ENCODE measurements around the gene ADGRV1. TPM values are rescaled to one million over a fixed set of nuclear protein-coding genes. Genes with fewer than 3 reads are reported as not detected.
"Not testable (repeated sequence)": the region's sequence is repeated elsewhere in the genome, so short reads cannot be mapped to it uniquely, and the experiment has no call there.

ADGRV1 gene
- total RNA-seq, 1 donor from 2014 or later, result 0.20 TPM

DNA sequence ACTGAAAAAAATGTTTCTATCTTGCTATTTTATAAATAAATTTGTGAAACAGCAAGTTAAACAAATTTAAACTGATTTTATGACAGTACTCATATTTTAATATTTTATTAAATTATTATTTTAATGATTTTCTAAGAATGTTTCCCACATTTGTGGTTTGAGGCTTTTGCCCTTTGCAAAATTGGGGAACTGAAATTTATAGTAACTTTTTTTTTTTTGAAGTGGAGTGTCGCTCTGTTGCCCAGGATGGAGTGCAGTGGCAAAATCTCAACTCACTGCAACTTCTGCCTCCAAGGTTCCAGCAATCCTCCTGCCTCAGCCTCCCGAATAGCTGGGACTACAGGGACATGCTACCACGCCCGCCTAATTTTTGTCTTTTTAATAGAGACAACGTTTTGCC is 7.2 kb upstream of the ADGRV1 start:
- no peak for DNase-seq (ENCODE audit: low read depth, low spot score)

DNA sequence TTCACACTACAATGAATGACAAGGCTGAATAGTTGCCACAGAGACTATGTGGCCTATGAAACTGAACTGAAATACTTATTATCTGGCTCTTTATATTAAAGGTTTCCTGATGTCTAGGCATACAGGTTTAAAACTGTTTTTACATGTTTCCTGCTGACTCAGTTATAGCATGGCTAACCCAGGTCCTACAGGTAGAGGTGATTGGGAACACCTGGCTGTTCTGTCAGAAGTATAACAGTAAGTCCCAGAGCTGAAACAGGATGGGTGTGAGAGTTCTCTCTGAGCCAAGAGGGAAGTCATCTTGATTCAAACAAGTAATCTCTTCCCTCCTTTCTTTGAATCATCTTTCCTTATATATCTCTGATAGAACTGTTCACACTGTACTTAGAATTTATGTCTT is 4.9 kb upstream of the ADGRV1 start:
- no peak for DNase-seq (ENCODE audit: low read depth, low spot score)

DNA sequence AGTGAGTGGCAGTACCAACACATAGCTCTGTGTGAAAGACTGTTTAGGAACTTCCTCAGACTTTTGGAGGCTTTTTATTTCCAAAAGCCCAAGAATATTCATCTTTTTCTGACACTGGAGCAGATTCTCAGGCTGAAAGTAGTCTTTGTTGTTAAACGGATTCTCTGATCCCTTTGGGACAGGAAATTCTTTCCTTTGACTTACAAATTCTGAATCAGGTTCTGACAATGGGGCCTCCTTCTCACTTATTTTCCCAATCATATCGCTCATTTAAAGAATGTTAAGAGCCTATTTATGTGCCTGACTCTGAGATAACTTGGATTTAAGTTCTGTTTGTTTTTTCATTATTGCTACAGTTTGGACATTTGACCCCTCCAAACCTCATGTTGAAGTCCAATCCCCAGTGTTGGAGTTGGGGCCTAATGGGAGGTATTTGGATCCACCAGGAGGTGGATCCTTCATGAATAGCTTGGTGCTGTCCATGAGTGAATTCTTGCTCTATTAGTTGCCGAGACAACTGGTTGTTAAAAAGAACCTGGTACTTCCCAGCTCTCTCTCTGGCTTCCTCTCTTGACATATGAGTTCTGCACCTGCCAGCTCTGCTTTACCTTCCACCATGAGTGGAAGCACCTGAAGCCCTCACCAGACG is 4.1 kb upstream of the ADGRV1 start:
- no peak for DNase-seq (ENCODE audit: low read depth, low spot score)

DNA sequence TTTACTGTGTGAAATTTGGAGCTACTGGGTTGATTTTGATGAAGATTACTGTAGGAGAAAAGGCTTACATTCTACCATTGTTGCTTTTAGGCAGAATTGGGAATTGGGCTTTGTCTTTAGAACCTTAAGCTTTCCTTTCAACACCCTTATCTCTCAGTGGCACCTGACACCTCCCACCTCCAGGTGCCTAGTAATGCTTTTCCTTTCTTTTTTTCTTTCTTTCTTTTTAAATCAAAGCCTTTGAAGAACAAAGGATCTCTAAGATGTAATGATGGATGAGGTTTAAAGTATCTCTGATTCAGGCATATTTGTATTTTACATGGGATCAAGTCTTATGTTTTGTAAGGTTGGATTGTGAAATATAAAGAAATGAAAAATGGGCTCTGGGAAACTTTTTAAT is 2.9 kb upstream of the ADGRV1 start:
- DNase-seq (ENCODE audit: low read depth, low spot score), result no peak

DNA sequence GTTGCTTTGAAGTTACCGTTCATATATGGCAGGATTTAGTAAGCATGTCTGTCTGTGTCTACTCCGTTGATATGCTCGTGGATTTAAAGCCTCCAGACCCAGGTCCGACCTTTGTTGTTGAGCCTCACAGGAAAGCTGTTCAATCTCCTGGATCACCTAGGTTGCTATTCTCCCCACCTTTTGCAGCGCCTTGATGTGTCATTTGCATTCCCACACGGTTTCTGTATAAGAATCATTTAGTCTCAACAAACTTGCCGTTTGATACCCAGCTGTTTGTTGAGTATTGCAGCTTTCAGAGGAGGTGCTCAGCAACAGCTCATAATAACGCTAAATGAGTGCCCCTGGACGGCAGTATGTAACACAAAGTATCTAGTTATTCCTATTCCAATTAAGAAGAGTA is 1.2 kb upstream of the ADGRV1 start:
- DNase-seq (ENCODE audit: low read depth, low spot score), result no peak

DNA sequence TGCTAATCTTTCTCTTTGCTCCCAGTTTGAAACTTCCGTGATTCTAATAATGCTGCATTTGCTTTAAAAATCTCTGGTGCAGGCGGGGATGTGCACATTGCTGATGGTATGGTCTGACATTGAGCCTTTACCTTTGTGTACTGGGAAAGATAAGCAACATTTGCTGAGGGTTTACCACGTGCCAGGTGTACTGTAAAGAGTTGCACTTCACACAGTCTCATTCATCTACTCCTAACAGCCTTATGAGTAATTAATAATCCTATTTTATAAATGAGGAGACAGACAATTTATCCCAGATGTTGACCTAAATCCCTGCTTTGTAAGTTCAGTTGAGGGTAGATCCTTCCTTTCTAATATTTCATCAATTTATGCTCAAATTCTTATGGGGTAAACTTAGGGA is 726 bp upstream of the ADGRV1 start:
- DNase-seq (ENCODE audit: low read depth, low spot score), result no peak

DNA sequence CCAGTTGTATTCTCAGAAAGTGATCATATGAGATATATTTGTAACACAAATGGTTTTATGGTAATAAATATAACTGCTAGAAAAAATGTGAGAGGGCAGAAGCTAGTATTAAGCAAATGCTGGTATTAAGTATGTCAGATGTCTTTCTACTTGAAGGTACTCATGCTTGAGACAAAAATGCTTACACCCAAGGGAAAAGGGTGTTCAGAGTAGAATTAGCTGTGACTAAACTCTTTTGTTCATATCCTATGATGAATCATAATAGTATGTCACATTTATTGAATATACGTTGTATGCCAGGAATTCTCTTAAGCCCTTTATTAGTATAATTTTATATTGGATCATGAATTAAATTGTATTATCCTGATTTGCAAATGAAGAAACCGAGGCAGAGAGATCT is 2.2 kb downstream of the ADGRV1 start:
- DNase-seq (ENCODE audit: low read depth, low spot score), result no peak

DNA sequence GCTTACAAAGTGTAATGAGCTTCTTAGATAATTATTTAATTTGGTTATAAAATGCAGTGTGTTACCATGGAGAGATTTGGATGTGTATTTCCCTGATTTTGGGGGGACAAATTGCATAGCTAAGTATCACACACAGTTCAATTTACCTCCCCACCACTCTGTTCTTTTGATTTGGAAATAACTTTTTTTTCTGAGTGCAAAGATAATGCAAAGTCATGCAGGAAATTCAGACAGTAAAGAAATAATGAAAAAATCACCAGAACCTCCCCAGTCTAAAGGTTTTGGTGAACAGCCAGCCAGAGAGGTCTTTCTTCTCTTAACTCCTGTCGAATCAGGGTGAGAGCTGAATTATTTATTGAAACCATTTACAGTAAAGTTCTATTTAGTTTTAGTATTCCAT is 3.2 kb downstream of the ADGRV1 start:
- DNase-seq (ENCODE audit: low read depth, low spot score), result no peak

DNA sequence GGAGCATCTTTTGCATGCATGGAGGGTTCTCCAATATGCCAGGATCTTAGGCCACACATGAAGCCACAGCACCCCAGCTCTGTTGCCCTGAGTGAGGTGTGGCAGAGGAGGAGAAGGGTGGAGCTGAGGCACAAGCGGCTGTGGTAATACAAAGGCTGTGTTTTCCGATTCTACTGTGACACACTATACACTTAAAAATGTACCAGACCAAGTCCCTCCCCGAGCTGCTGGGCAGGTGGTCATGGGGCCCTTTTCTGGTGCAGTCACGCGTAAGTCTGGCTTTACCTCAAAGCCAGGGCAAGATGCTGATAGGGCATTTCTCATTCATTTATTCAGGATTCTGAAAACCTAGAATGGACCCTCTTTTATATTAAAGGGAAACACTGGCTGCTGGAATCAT is 3.7 kb downstream of the ADGRV1 start:
- no peak for DNase-seq (ENCODE audit: low read depth, low spot score)

DNA sequence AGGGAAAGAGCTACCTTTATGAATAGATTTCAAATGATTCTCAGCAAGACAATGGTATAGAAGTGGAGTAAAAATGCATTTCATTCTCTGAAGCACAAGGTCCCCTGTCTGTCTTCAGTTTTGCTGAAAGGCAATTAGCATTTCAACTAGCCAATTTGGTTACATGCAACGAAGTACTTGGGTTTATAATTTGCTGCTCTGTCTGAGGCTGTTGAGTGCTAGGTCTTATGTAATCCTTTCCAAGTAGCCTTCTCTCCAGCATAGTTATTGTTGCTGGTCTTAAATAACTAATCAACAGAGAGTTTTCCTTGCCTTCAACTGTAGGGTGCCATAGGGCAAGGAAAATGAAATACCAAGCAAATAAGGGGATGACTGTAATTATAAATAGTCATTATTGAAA is 4.5 kb downstream of the ADGRV1 start:
- DNase-seq (ENCODE audit: low read depth, low spot score), result no peak

DNA sequence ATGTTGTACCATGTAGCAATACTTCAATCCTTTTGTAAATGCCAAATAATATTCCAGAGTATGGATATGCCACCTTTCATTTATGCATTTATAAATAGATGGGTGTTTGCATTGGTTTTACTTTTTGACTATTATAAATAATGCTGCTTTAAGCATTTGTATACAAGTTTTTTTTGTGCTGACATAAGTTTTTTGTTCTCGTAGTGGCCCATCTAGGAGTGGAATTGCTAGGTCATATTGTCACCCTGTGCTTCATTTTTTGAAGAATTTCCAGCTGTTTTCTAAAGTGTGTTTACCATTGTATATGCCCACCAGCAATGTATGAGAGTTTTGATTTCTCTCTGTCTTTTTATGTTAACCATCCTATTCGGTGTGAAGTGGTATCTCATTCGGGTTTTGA is 6.9 kb downstream of the ADGRV1 start:
- DNase-seq (ENCODE audit: low read depth, low spot score), result no peak

DNA sequence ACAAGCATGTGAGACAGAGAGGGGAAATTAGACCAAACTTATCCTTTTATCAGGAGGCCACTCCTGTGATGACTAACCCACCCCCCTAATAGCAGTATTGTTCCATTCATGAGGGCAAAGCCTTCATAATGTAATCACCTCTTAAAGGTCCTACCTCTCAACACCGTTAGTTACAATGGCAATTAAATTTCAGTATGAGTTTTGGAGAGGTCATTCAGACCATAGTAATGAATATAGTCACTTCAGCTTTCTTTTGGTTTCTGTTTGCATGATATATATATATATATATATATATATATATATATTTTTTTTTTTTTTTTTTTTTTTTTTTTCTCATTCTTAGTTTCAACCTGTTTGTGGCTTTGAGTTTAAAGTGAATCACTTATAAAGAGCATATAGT is 10.5 kb downstream of the ADGRV1 start:
- DNase-seq (ENCODE audit: low read depth, low spot score), result no peak

DNA sequence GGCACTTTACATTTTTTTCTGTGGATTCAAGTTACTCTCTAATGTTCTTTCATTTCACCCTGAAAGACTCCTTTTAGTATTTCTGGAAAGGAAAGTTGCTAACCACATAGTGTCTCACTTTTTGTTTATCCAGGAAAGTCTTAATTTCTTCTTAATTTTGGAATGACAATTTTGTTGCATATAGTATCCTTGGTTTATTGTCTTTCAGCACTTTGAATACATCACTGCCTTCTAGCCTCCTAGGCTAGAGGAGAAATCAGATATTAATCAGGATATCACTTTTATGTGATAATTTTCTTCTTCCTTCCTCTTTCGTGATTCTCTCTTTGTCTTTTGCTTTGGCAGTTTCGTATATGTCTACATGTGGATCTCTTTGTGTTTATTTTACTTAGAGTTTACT is 11.4 kb downstream of the ADGRV1 start:
- no peak for DNase-seq (ENCODE audit: low read depth, low spot score)

DNA sequence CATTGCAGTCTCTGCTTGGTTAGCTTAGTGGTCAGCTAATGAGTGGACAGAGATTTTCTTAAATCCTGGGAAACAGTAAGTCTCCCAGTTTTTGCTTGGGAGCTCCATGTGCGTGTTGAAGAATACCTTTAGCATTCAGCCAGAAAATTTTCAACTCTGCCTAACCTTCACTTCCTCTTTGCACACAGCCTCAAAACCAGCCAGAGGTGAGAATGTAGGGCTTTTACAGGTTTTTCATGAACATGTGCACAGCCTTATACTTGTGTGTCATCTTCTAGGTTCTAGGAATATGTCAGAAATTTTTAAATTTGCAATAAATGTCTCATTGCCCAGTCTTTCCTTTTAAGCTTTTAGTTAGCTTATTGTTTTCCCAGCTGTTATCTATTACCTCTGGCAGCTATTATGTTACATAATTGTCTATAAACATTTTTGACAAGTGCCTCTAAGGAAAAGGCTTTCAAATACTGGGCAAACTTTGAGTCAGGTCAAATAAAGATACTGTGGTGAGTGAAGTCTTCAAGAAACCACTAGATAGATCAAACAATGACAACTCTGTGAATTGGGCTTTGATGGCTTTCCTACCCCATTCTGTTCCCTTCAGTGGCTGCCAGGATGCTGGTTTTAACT is 12.7 kb downstream of the ADGRV1 start:
- no peak for DNase-seq (ENCODE audit: low read depth, low spot score)

DNA sequence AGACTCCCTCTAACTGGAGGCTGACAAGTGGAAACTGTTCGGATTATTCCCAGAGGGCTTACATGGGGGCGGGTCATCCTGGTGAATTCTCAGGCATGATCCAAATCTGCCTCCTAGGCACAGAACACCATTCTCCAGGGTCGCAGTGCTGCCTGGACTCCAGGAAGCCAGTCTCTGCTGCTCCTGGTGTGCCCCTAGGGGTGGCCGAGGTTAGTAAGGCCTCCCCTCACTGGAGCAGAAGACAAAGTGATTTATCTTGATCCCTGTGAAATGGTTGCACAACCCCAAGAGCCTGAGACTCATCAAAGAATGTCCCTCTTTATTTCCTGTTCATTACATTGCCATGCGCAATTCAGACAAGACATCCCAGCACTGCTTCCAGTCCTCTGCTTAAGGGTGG is 17.1 kb downstream of the ADGRV1 start:
- no peak for DNase-seq (ENCODE audit: low read depth, low spot score)

DNA sequence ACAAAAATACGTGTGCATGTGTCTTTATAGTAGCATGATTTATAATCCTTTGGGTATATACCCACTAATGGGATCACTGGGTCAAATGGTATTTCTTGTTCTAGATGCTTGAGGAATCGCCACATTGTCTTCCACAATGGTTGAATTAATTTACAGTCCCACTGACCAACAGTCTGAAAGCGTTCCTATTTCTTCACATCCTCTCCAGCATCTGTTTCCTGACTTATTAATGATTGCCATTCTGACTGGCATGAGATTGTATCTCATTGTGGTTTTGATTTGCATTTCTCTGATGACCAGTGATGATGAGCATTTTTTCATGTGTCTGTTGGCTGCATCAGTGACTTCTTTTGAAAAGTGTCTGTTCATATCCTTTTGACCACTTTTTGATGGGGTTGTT is 18.0 kb downstream of the ADGRV1 start:
- DNase-seq (ENCODE audit: low read depth, low spot score), result not testable (repeated sequence)

DNA sequence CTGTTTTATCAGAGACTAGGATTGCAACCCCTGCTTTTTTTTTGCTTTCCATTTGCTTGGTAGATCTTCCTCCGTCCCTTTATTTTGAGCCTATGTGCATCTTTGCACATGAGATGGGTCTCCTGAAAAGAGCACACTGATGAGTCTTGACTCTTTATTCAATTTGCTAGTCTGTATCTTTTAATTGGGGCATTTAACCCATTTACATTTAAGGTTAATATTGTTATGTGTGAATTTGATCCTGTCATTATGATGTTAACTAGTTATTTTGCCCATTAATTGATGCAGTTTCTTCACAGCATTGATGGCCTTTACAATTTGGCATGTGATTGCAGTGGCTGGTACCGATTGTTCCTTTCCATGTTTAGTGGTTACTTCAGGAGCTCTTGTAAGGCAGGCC is 21.3 kb downstream of the ADGRV1 start:
- not testable (repeated sequence) for DNase-seq (ENCODE audit: low read depth, low spot score)

DNA sequence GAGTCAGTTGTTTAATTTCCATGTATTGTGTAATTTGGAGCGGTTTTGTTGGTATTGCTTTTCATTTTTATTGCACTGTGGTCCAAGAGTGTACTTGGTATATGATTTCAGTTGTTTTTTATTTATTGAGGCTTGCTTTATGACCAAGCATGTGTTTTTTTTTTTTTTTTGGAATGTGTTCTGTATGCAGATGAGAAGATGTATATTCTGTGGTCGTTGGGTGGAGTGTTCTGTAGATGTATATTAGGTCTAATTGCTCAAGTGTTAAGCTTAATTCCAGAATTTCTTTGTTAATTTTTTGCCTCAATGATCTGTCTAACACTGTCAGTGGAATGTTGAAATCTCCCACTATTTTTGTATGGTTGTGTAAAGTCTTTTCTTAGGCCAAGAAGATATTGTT is 23.4 kb downstream of the ADGRV1 start:
- DNase-seq (ENCODE audit: low read depth, low spot score), result no peak

DNA sequence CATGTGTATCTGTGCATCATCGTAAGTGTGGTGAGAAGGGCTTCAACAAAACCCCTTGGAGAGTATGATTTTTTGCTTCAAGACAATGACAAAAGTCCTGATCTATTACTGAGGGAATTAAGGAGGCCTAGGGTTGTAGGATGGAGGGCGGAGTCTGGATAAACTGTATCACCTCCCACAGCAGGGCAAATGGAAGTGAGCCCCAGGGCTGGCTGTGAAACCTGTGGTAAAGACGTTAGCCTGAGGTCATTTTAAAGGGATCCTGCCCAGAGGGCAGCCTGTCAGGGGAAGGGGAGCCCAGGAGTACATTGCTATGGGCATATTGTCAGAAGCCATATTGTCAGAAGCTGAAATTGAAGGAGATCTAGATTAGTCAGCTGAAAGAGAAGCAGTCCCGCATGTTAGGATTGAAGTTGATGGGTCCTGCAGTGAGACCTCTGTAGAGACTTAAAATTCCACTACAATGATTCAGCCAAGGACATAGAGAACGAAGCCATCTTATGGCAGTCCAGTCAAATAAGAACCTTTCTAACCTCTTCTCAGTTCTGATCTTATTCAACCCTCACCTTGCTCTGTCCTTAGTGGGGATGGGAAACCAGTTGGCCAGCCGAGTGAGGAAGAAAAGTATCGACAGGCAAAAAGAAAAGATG is 26.9 kb downstream of the ADGRV1 start:
- DNase-seq (ENCODE audit: low read depth, low spot score), result no peak

DNA sequence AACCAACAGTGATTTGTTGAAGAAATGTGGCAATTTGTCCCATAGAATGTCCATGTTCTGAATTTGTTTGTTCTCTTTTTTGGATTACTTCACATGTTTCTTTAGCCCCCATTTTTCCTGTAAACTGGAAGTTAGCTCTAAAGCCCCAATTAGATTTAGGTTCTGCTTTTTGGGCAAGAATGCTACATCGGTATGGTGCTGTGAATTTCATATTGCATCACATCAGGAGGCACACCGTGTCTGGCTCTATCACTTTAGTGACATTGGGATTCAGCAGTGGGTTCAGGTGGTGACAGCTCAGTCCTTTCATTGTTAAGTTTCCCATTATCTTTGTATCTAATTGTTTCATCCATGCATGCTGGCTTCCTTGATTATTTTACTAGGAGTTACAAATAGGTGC is 27.9 kb downstream of the ADGRV1 start:
- no peak for DNase-seq (ENCODE audit: low read depth, low spot score)

DNA sequence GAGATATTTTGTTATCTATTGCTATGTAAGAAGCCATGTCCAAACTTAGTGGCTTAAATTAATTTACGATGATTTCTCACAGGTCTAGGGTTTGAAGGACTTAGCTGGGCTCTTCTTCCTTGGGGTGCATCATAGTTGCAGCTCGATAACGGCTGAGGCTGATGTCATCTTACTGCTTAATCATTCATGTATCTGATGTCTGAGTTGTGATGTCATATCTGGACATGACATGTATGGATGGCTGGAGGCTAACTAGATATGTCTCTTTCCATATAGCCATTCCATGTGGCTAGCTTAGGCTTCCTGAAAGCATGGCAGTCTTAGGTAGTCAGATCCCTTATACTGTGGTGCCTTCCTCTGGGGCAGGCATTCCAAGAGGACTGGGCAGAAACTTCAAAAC is 31.6 kb downstream of the ADGRV1 start:
- DNase-seq (ENCODE audit: low read depth, low spot score), result no peak

DNA sequence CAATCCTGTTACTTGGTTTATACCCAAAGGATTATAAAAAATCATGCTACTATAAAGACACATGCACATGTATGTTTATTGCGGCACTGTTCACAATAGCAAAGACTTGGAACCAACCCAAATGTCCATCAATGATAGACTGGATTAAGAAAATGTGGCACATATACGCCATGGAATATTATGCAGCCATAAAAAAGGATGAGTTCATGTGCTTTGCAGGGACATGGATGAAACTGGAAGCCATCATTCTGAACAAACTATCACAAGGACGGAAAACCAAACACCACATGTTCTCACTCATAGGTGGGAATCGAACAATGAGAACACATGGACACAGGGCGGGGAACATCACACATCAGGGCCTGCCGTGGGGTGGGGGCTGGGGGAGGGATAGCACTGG is 34.5 kb downstream of the ADGRV1 start:
- DNase-seq (ENCODE audit: low read depth, low spot score), result not testable (repeated sequence)

DNA sequence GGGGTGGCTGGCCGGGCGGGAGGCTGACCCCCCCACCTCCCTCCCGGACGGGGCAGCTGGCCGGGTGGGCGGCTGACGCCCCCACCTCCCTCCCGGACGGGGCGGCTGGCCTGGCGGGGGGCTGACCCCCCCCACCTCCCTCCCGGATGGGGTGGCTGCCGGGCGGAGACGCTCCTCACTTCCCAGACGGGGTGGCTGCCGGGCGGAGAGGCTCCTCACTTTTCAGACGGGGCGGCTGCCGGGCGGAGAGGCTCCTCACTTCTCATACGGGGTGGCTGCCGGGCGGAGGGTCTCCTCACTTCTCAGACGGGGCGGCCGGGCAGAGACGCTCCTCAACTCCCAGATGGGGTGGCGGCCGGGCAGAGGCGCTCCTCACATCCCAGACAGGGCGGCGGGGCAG is 37.2 kb downstream of the ADGRV1 start:
- DNase-seq (ENCODE audit: low read depth, low spot score), result not testable (repeated sequence)

Data from pulmonary artery endothelial cell (primary cell).